Kidney epithelial cell (primary cell): Measurements from ENCODE around the gene CFAP206. TPM values are rescaled to one million over a fixed set of nuclear protein-coding genes. Genes with fewer than 3 reads are reported as not detected.

Experiments used
- DNase-seq: peaks from one replicate; pipeline ENCODE4 v3.0.0-alpha.2; 2010; ENCODE audit warnings: low read depth
- H3K27me3 ChIP-seq: 2 replicates; pipeline ENCODE4 v1.6.0; 2011; ENCODE audit warnings: low read length; ENCODE audit not compliant: control insufficient read depth, insufficient read depth
- H3K36me3 ChIP-seq: 2 replicates; pipeline ENCODE4 v1.5.1; 2011; ENCODE audit warnings: low read length; ENCODE audit not compliant: control insufficient read depth, insufficient read depth
- H3K4me3 ChIP-seq: 2 replicates; pipeline ENCODE4 v1.5.1; 2011; ENCODE audit warnings: low read depth, mild to moderate bottlenecking, control low read depth, low read length
- CTCF ChIP-seq: IDR thresholded peaks from 2 replicates; pipeline ENCODE4 v1.5.1; 2011; ENCODE audit warnings: mild to moderate bottlenecking, moderate library complexity, low read length, control low read depth, inconsistent platforms; ENCODE audit not compliant: insufficient read depth, poor library complexity, severe bottlenecking
- total RNA-seq: library from RNA; depleted of rRNA; stranded (reverse); fragments of >200 nt; gene quantifications from 2 replicates; pipeline ENCODE4 v1.2.3, GENCODE V29; 2015

The CFAP206 gene
- total RNA-seq, 1 donor from 2014 or later = 0.25 TPM

GRCh38 chr6:87501809-87502572, 94.2 kb downstream of the CFAP206 start:
- no peak for TF ChIP-seq CTCF
- Histone ChIP-seq H3K27me3 (no peaks in the 10 kb centered on the region), H3K36me3 (no peaks in the 10 kb centered on the region), H3K4me3 (no peak overlapping the region)
- DNase-seq = no peak

GRCh38 chr6:87504441-87504840, 96.7 kb downstream of the CFAP206 start:
- no peak for DNase-seq
- Histone ChIP-seq H3K27me3 (no peaks in the 10 kb centered on the region), H3K36me3 (no peaks in the 10 kb centered on the region), H3K4me3 (no peak overlapping the region)
- TF ChIP-seq CTCF = no peak

Other genes starting within 250 kb of the CFAP206 start
- gene SMIM8, start 85.4 kb upstream of the CFAP206 start, total RNA-seq = 2.5 and 3.3 TPM in 2 replicates
- not detected in 2 replicates for gene GJB7, start 78.7 kb upstream of the CFAP206 start, total RNA-seq
- gene C6orf163, start 63.2 kb upstream of the CFAP206 start, total RNA-seq = 0.55 and 0.71 TPM in 2 replicates
- gene SLC35A1, start 65.0 kb downstream of the CFAP206 start, total RNA-seq = 11.6 and 15.1 TPM in 2 replicates
- 31.6 and 35.5 TPM in 2 replicates for gene RARS2, start 182.0 kb downstream of the CFAP206 start, total RNA-seq
- 20.2 and 20.9 TPM in 2 replicates for gene ORC3, start 182.2 kb downstream of the CFAP206 start, total RNA-seq